ENCODE results near the gene IRX1. TPM values are rescaled to one million over a fixed set of nuclear protein-coding genes. Genes with fewer than 3 reads are reported as not detected.

Gene IRX1
- total RNA-seq, 3 donors from 2014 or later, result not detected

DNA sequence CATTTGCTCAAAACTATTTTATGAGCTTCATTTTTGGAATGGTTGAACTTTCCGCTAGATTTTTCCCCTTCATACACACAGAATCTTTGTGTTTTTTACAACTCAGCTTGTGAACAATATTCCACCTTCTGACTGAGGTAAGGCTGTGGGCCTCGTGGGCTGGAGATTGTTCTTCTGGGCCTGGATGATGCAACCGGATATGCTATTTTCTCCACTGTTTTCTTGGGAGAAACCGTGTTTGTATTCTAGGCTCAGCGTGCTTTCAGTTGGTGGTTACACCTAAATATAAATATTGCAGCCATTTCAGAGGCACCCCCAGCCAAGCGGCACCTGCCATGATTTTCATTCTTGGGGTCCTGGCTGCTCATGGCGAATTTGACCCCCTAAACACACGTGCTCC is 55.2 kb downstream of the IRX1 start:
- TF ChIP-seq, protein P1, sequence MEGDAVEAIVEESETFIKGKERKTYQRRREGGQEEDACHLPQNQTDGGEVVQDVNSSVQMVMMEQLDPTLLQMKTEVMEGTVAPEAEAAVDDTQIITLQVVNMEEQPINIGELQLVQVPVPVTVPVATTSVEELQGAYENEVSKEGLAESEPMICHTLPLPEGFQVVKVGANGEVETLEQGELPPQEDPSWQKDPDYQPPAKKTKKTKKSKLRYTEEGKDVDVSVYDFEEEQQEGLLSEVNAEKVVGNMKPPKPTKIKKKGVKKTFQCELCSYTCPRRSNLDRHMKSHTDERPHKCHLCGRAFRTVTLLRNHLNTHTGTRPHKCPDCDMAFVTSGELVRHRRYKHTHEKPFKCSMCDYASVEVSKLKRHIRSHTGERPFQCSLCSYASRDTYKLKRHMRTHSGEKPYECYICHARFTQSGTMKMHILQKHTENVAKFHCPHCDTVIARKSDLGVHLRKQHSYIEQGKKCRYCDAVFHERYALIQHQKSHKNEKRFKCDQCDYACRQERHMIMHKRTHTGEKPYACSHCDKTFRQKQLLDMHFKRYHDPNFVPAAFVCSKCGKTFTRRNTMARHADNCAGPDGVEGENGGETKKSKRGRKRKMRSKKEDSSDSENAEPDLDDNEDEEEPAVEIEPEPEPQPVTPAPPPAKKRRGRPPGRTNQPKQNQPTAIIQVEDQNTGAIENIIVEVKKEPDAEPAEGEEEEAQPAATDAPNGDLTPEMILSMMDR (IDR thresholded peaks at IDR 0.05), result no peak
- no peaks in the 10 kb centered on the region for H3K4me1 ChIP-seq (ENCODE audit: low read depth)
- H3K9me3 ChIP-seq, result no peaks in the 10 kb centered on the region
- intact Hi-C loops (cut with DNase I, micrococcal nuclease), result no loop called here
- no peaks in the 10 kb centered on the region for H3K36me3 ChIP-seq (ENCODE audit: low read depth)
- DNase-seq (no peak), ATAC-seq (no peak)
- no peak overlapping the region for H3K4me3 ChIP-seq
